ENCODE measurements around the gene ELSPBP1. TPM values are rescaled to one million over a fixed set of nuclear protein-coding genes. Genes with fewer than 3 reads are reported as not detected.

The ELSPBP1 gene
- total RNA-seq, 2 donors from 2014 or later, result not detected

Other genes with a start within 250 kb of the ELSPBP1 start
- gene NOP53, start 249.1 kb upstream of the ELSPBP1 start, total RNA-seq, result 100 to 1,000 TPM; 145 to 257 TPM
- 100 to 1,000 TPM; 280 to 519 TPM for gene SELENOW, start 215.9 kb upstream of the ELSPBP1 start, total RNA-seq
- gene TPRX1, start 190.1 kb upstream of the ELSPBP1 start, total RNA-seq, result not detected
- not detected for gene CRX, start 172.7 kb upstream of the ELSPBP1 start, total RNA-seq
- not detected for gene TPRX2, start 135.4 kb upstream of the ELSPBP1 start, total RNA-seq
- 1 to 10 TPM in 1 of 2 donors, under 1 TPM in 1; 0.64 to 1.1 TPM for gene SULT2A1, start 108.3 kb upstream of the ELSPBP1 start, total RNA-seq
- gene BSPH1, start 2.5 kb upstream of the ELSPBP1 start, total RNA-seq, result not detected
- gene CABP5, start 49.4 kb downstream of the ELSPBP1 start, total RNA-seq, result not detected
- 1 to 10 TPM; 1.7 to 6.8 TPM for gene PLA2G4C, start 116.2 kb downstream of the ELSPBP1 start, total RNA-seq
- gene LIG1, start 175.7 kb downstream of the ELSPBP1 start, total RNA-seq, result 10 to 100 TPM; 26.4 to 75.6 TPM
- 1 to 10 TPM; 6.2 to 9.7 TPM for gene ZSWIM9, start 176.0 kb downstream of the ELSPBP1 start, total RNA-seq

Data from colonic mucosa (tissue), 2 donors.